Measurements from ENCODE around the gene TTC39C. TPM values are rescaled to one million over a fixed set of nuclear protein-coding genes. Genes with fewer than 3 reads are reported as not detected.

The TTC39C gene
- total RNA-seq, 2 experiments from 2014 or later: 48.9 to 49.0 TPM

- Mint-ChIP-seq H3K9me3 (no peaks in the 10 kb centered on the region), H3K4me3 (no peak overlapping the region), H3K36me3 (peaks cover 17% of the 10 kb centered on the region), H3K4me1 (ENCODE audit: low read depth) (peaks cover 27% of the 10 kb centered on the region), H3K27me3 (no peaks in the 10 kb centered on the region), H3K27ac (no peak overlapping the region)
- no peak for DNase-seq
- ChIA-PET CTCF (no interaction called here), POLR2A (interaction anchor here (1.4 kb wide), 1 partner anchor 24 kb away, joined by 4 read pairs; no protein-coding TSS in a partner anchor)
- intact Hi-C loops (cut with micrococcal nuclease): no loop called here
Observed at GRCh38 chr18:24103320-24104021, 88.9 kb downstream of the TTC39C start.

GRCh38 chr18:24104486-24104885 is 89.9 kb downstream of the TTC39C start:
- CTCF ChIA-PET: interaction anchor here (1.1 kb wide), 1 partner anchor 24 kb away, joined by 4 read pairs; no protein-coding TSS in a partner anchor

GRCh38 chr18:24108641-24109040 is 94.1 kb downstream of the TTC39C start:
- Mint-ChIP-seq H3K36me3 (peaks cover 12% of the 10 kb centered on the region), H3K27me3 (no peaks in the 10 kb centered on the region), H3K9me3 (no peaks in the 10 kb centered on the region), H3K27ac (peak overlapping the region; percentile 42), H3K4me3 (no peak overlapping the region), H3K4me1 (ENCODE audit: low read depth) (peaks cover 20% of the 10 kb centered on the region)
- no peak for DNase-seq
- intact Hi-C loops (cut with micrococcal nuclease): no loop called here
- CTCF ChIA-PET: no interaction called here
- POLR2A ChIA-PET: no interaction called here

More at GRCh38 chr18:24104486-24104885, 89.9 kb downstream of the TTC39C start:
- H3K9me3 Mint-ChIP-seq: no peaks in the 10 kb centered on the region
- H3K4me3 Mint-ChIP-seq: no peak overlapping the region
- H3K36me3 Mint-ChIP-seq: peaks cover 19% of the 10 kb centered on the region
- H3K4me1 Mint-ChIP-seq (ENCODE audit: low read depth): peaks cover 25% of the 10 kb centered on the region
- intact Hi-C loops (cut with micrococcal nuclease): no loop called here
- no peak for DNase-seq
- POLR2A ChIA-PET: interaction anchor here (1.4 kb wide), 1 partner anchor 23 kb away, joined by 4 read pairs; no protein-coding TSS in a partner anchor
- no peaks in the 10 kb centered on the region for H3K27me3 Mint-ChIP-seq
- no peak overlapping the region for H3K27ac Mint-ChIP-seq

GRCh38 chr18:24111936-24112335 is 97.4 kb downstream of the TTC39C start:
- Mint-ChIP-seq H3K27me3 (no peaks in the 10 kb centered on the region), H3K4me3 (no peak overlapping the region), H3K36me3 (peaks cover 25% of the 10 kb centered on the region), H3K27ac (no peak overlapping the region), H3K4me1 (ENCODE audit: low read depth) (peaks cover 37% of the 10 kb centered on the region), H3K9me3 (no peaks in the 10 kb centered on the region)
- no peak for DNase-seq
- intact Hi-C loops (cut with micrococcal nuclease): loop anchor here (10.0 kb wide), 1 partner anchor 607 kb away; the partner anchor contains the start of gene RMC1
- ChIA-PET CTCF (interaction anchor here (0.6 to 1.3 kb wide), 4 partner anchors 19 to 905 kb away, joined by 3 to 5 read pairs (median 3); no protein-coding TSS in a partner anchor), POLR2A (no interaction called here)

- no peak for DNase-seq
- ChIA-PET CTCF (interaction anchor here (1.1 to 1.3 kb wide), 2 partner anchors 19 to 194 kb away, joined by 3 to 5 read pairs; no protein-coding TSS in a partner anchor), POLR2A (no interaction called here)
- Mint-ChIP-seq H3K27me3 (no peaks in the 10 kb centered on the region), H3K27ac (no peak overlapping the region), H3K9me3 (no peaks in the 10 kb centered on the region), H3K4me1 (ENCODE audit: low read depth) (peaks cover 37% of the 10 kb centered on the region), H3K4me3 (no peak overlapping the region), H3K36me3 (peaks cover 25% of the 10 kb centered on the region)
- intact Hi-C loops (cut with micrococcal nuclease): loop anchor here (10.0 kb wide), 1 partner anchor 608 kb away; the partner anchor contains the start of gene RMC1
Observed at GRCh38 chr18:24112464-24112863, 97.9 kb downstream of the TTC39C start.

GRCh38 chr18:24112874-24113615 is 98.5 kb downstream of the TTC39C start:
- ChIA-PET CTCF (interaction anchor here (1.3 to 1.4 kb wide), 2 partner anchors 194 kb away, joined by 5 to 8 read pairs; no protein-coding TSS in a partner anchor), POLR2A (interaction anchor here (1.0 kb wide), 1 partner anchor 26 kb away, joined by 3 read pairs; the partner anchor contains the start of gene CABYR)
- no peaks in the 10 kb centered on the region for H3K27me3 Mint-ChIP-seq
- no peak overlapping the region for H3K4me3 Mint-ChIP-seq
- peak; percentile 29 for DNase-seq
- peaks cover 37% of the 10 kb centered on the region for H3K4me1 Mint-ChIP-seq (ENCODE audit: low read depth)
- H3K36me3 Mint-ChIP-seq: peaks cover 25% of the 10 kb centered on the region
- H3K9me3 Mint-ChIP-seq: no peaks in the 10 kb centered on the region
- intact Hi-C loops (cut with micrococcal nuclease): loop anchor here (10.0 kb wide), 1 partner anchor 608 kb away; the partner anchor contains the start of gene RMC1
- peak overlapping the region; percentile 38 for H3K27ac Mint-ChIP-seq

GRCh38 chr18:24114924-24115549 is 100.5 kb downstream of the TTC39C start:
- H3K27me3 Mint-ChIP-seq: no peaks in the 10 kb centered on the region
- no peaks in the 10 kb centered on the region for H3K9me3 Mint-ChIP-seq
- intact Hi-C loops (cut with micrococcal nuclease): loop anchor here (5.0 to 10.0 kb wide), 3 partner anchors 38 to 610 kb away; partner anchors contain the start of gene RMC1
- peak overlapping the region; percentile 44 for H3K27ac Mint-ChIP-seq
- DNase-seq: peak; percentile 29
- peaks cover 33% of the 10 kb centered on the region for H3K36me3 Mint-ChIP-seq
- H3K4me1 Mint-ChIP-seq (ENCODE audit: low read depth): peaks cover 43% of the 10 kb centered on the region
- POLR2A ChIA-PET: no interaction called here
- no peak overlapping the region for H3K4me3 Mint-ChIP-seq
- CTCF ChIA-PET: interaction anchor here (0.6 to 1.7 kb wide), 4 partner anchors 39 to 443 kb away, joined by 3 to 5 read pairs (median 3); no protein-coding TSS in a partner anchor

GRCh38 chr18:24115628-24116027 is 101.1 kb downstream of the TTC39C start:
- no peaks in the 10 kb centered on the region for H3K9me3 Mint-ChIP-seq
- intact Hi-C loops (cut with micrococcal nuclease): loop anchor here (5.0 to 10.0 kb wide), 3 partner anchors 38 to 611 kb away; partner anchors contain the start of gene RMC1
- ChIA-PET POLR2A (no interaction called here), CTCF (interaction anchor here (0.6 to 1.7 kb wide), 3 partner anchors 39 to 444 kb away, joined by 3 to 5 read pairs (median 3); no protein-coding TSS in a partner anchor)
- peaks cover 41% of the 10 kb centered on the region for H3K4me1 Mint-ChIP-seq (ENCODE audit: low read depth)
- no peak for DNase-seq
- no peak overlapping the region for H3K4me3 Mint-ChIP-seq
- H3K27me3 Mint-ChIP-seq: no peaks in the 10 kb centered on the region
- peaks cover 39% of the 10 kb centered on the region for H3K36me3 Mint-ChIP-seq
- peak overlapping the region; percentile 44 for H3K27ac Mint-ChIP-seq

GRCh38 chr18:24118750-24119577 is 104.4 kb downstream of the TTC39C start:
- ChIA-PET CTCF (interaction anchor here (0.6 to 2.1 kb wide), 16 partner anchors 9 to 497 kb away, joined by 3 to 14 read pairs (median 4); no protein-coding TSS in a partner anchor), POLR2A (interaction anchor here (1.0 kb wide), 1 partner anchor 25 kb away, joined by 3 read pairs; no protein-coding TSS in a partner anchor)
- Mint-ChIP-seq H3K36me3 (peaks cover 40% of the 10 kb centered on the region), H3K27ac (peak overlapping the region; percentile 49), H3K4me1 (ENCODE audit: low read depth) (peaks cover 26% of the 10 kb centered on the region), H3K4me3 (no peak overlapping the region), H3K9me3 (no peaks in the 10 kb centered on the region), H3K27me3 (no peaks in the 10 kb centered on the region)
- intact Hi-C loops (cut with micrococcal nuclease): loop anchor here (1.0 to 10.0 kb wide), 7 partner anchors 42 to 614 kb away; partner anchors contain the start of gene RMC1
- DNase-seq: peak; percentile 85

GRCh38 chr18:24120676-24121075 is 106.1 kb downstream of the TTC39C start:
- Mint-ChIP-seq H3K4me1 (ENCODE audit: low read depth) (peaks cover 9% of the 10 kb centered on the region), H3K4me3 (no peak overlapping the region), H3K27me3 (no peaks in the 10 kb centered on the region), H3K27ac (no peak overlapping the region), H3K36me3 (peaks cover 35% of the 10 kb centered on the region), H3K9me3 (no peaks in the 10 kb centered on the region)
- ChIA-PET POLR2A (no interaction called here), CTCF (interaction anchor here (1.8 to 2.1 kb wide), 2 partner anchors 202 to 499 kb away, joined by 10 to 14 read pairs; no protein-coding TSS in a partner anchor)
- no peak for DNase-seq
- intact Hi-C loops (cut with micrococcal nuclease): no loop called here

GRCh38 chr18:24121625-24122024 is 107.1 kb downstream of the TTC39C start:
- CTCF ChIA-PET: no interaction called here
- intact Hi-C loops (cut with micrococcal nuclease): no loop called here
- Mint-ChIP-seq H3K4me3 (no peak overlapping the region), H3K27ac (no peak overlapping the region), H3K9me3 (no peaks in the 10 kb centered on the region), H3K4me1 (ENCODE audit: low read depth) (peaks cover 6% of the 10 kb centered on the region), H3K36me3 (peaks cover 34% of the 10 kb centered on the region), H3K27me3 (no peaks in the 10 kb centered on the region)
- POLR2A ChIA-PET: no interaction called here
- no peak for DNase-seq

Measured in activated CD4-positive, alpha-beta memory T cell treated with anti-CD3 and anti-CD28 coated beads for 36 hours (primary cell).